ENCODE measurements around the gene MIOX.

Gene MIOX

GRCh38 chr22:50486561-50487289 is at the start of gene MIOX:
Gene MIOX, plus strand, starts transcription at chr22:50486859. Its CDS starts 39 bp downstream, at chr22:50486898.
- DNase-seq: no peak

DNA sequence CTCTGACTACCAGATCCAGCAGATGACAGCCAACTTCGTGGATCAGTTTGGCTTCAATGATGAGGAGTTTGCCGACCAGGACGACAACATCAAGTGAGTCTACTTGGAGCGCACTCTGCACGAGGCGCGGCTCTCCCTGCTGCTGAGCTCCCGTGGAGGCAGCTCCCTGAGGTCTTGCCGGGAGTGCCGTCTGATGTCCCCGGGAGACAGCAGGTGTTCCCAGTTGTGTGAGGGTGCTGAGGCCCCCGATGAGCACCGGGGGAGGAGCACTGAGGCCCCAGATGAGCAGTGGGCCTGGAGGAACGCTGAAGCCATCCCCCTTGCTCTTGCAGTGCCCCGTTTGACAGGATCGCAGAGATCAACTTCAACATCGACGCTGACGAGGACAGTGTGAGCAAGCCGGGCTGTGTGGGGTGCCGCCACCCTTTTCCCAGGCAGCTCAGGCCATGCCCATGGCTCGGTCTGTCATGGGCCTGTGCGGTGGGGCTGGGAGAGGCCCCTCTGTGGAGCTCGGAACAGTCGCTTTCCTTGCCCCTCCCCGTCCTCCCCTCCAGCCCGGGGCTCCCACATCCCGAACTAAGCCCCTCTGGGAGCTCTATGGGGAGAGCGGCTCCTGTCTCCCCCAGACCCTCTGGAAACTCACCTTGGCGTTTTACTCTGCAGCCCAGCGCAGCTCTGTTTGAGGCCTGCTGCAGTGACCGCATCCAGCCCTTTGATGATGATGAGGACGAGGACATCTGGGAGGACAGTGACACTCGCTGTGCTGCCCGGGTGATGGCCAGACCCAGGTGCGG is 49.0 kb upstream of the MIOX start:
- no peak for DNase-seq

- DNase-seq: no peak
These were observed 48.1 kb upstream of the MIOX start for GRCh38 chr22:50438305-50439275.

- DNase-seq: no peak
These were observed 47.3 kb upstream of the MIOX start for GRCh38 chr22:50439314-50439870.

GRCh38 chr22:50439871-50440331 is 46.8 kb upstream of the MIOX start:
- no peak for DNase-seq

DNA sequence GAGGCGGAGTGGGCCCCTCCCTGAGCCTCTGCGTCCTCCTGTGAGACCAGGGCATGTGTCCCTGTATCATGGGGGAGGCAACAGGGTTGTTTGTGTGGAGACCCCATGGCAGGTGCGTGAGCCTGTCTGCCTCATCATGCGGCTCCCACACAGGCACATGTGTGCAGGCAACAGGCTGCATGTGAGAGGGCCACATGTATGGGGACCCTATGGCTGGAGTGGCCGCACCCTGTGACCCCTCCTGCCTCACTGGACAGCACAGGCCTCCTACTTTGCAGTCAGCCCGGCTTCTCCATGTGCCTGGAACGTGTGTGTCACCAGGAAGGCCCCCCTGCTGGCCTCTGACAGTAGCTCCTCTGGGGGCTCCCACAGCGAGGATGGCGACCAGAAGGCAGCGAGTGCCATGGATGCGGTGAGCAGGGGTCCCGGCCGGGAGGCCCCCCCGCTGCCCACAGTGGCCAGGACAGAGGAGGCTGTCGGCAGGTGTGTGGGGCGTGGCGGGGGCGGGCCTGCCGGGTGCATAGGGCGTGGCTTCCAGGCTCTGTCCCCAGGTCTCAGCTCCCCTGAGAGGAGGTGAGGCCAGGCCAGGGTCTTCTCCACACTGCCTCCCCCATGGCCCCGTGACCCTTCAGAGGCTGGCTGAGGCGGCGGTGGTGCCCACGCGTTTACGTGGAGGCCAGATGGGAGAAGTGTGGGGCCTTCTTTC is 46.0 kb upstream of the MIOX start:
- DNase-seq: no peak

- DNase-seq: no peak
These were observed 45.1 kb upstream of the MIOX start for GRCh38 chr22:50441428-50441993.

DNA sequence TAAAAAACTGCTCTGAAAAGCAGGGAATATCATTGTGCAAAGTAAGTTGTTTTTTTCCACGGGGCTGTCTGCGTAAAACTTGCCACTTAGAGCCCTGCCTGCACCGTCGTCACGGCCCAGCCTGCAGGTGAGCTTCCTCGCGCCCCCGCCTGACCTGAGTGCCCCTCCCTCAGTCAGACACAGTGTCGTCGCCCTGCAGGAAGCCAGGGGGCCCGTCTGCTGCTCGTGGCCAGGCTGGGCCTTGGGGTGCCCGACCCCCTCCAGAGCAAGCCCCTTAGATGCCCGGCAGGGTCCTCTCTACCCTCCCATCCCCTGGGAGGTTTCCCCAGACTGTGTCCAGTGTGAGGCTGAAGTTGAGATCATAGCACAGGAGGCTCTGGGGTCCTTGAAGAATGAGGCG is 43.5 kb upstream of the MIOX start:
- DNase-seq: no peak

DNA sequence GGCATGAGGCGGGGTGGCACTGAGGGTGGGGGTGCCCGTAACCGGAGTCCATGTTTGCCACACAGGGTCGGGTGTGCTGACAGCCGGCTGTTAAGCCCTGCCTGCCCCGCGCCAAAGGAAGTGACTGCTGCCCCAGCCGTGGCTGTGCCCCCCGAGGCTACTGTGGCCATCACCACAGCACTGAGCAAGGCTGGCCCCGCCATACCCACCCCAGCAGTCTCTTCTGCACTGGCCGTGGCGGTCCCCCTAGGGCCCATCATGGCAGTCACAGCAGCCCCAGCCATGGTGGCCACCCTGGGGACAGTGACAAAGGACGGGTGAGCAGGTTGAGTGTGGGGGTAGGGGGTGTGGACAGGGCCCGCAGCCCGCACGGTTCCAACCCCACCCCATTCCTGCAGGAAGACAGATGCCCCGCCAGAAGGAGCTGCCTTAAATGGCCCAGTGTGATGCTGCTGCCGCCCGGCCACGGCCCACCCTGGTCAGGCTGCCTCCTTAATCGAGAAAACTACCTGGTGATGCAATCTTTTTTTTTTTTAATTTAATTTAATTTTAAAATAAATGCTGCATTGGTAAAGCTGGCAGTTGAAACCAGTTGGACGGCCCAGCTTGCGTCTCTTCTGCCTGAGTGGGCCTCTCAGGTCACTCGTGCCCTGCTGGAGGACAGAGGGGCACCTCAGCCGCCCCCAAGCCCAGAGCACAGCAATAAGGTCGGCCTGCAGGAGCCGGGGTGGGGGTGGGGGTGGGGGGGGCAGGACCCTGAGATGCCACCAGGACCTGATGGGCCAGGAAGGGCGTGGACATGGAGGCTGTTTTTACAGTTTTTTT is 42.6 kb upstream of the MIOX start:
- no peak for DNase-seq

DNA sequence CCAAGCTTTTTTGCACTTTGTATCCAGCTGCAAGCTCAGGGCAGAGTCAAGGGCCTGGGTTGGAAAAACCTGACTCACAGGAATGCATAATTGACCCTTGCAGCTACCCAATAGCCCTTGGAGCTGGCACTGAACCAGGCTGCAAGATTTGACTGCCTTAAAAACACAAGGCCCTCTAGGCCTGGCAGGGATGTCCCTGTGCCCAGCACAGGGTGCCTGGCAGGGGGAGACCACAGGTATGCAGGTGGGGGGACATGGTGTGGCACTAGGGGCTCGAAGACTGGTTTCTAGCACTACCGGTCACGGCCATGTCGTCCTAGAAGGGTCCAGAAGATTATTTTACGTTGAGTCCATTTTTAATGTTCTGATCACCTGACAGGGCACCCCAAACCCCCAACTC is 42.0 kb upstream of the MIOX start:
- no peak for DNase-seq

DNA sequence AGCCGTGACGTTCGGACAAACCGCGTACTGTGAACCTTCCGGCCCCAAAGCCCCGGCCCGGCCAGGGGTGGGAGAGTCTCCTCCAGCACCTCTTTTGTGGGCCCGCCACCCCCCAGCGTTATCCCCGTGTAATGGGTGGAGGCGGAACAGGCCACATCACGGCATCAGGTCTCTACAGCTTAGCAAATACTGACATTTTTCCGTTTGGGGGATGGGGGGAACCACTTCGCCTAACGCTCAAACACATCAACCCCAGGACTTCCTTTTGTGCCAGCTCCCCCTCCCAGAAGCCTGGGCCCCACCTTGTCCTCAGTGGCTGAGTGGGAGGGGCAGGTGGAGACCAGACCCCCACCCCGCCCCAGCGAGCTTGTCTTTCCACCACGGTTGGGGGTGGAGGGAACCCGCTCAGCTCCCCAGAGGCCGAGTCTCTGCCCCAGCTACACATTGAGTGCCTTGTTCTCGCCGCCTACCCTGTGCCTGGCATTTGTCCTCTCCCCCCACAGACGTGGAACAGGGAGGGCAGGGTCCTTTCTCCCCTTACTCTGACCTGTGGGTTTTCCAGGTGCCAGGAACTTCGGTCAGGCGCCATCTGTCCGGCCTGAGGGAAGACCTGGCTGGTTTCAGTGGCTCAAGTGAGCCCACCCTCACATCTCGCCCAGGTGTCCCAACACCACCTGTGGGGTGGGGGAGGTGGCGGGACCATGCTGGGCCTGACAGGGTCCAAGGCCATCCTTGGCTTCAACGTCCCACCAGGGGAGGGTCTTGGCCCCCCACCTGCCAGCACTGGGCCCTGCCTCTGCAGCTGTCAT is 41.4 kb upstream of the MIOX start:
- DNase-seq: no peak

DNA sequence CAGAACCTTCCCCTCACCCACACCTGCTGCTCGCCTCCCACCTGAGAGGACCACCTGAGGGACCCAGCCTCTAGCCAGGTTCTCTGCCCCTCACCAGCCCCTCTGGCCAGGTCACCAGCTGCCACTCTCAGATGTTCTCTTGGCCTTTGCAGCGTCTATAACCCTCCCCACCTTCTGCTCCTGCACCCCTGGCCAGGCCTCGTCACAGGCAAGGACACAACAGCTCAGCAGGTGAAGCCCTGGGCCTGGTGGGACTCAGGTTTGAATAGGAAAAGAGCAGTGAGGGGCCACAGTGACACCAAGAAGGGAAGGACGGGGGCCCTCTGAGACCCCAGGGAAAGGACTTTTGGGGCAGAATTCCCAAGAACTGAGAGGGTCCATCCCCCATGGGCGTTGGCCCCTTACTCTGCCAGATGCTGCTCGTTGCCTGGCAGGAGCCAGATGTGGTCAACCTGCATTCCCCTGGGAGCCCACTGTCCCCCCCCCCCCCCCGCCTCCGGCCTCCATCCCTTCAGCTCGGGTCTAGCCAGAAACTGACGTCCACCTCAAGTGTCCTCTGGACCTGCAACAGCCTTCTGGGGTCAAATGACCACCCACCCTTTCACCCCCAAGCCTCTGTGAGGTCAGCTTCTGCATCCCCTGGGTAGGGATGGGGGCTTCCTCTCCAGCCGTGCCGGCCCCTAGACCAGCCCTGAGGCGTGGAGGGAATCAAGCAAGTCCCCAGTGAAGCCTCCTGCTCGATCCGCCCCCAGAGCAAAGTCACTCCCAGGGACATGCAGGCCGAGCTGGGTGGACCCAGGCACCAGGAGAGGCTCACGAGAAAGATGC is 40.6 kb upstream of the MIOX start:
- no peak for DNase-seq

DNA sequence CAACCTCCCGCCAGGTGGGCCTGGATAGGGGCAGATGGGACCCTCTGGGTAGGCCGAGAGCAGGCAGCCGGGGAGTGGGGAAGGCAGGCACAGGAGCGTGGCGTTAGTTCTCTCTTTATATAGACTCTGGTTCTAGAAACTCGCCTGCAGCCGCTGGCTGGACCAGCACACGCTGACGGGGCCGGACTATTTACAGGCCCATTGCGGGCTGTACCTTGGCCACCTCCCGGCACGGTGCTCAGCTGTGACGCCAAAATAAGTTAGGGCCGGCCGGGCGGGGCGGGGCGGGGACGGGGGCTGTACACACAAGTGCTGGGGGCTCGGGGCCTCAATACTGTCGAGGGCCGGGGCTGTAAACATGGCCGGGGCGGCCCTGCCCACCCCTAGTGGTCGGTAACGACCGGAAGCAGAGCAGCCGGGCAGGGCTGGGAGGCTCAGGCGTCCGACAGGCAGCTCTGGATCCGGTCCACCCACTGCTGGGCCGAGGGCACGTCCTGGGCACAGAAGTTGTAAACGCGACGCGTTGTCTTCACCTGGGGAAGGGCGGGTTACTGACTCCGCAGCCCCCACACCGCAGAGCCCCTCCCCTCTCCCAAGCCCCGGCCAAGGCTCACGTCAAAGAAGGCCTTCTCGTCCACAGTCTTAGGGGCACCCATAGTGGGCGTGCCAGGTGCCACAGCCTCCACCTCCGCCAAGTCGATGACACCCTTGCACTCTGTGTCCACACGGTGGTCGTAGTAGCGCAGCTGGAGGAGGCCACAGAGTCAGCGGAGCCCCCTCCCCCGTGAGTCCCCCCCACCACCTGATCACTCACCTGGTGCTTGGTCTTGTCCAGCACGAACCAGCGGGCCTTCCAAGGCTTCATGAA is 39.7 kb upstream of the MIOX start:
- no peak for DNase-seq

GRCh38 chr22:50447576-50448551 is 38.8 kb upstream of the MIOX start:
- no peak for DNase-seq

- DNase-seq: no peak
These were observed 34.0 kb upstream of the MIOX start for GRCh38 chr22:50452649-50453048.

GRCh38 chr22:50454556-50455075 is 32.0 kb upstream of the MIOX start:
- DNase-seq: no peak

Data from NCI-H1048 (cell line).